ENCODE results near the gene ADARB1. TPM values are rescaled to one million over a fixed set of nuclear protein-coding genes. Genes with fewer than 3 reads are reported as not detected.
A peak's percentile ranks its signal among the peaks of the same experiment; 100 is the strongest.

The ADARB1 gene
- total RNA-seq, 1 experiment from 2014 or later, result 8.3 TPM

GRCh38 chr21:45084121-45084520, 9.7 kb downstream of the ADARB1 start:
- in situ Hi-C loops (cut with HindIII; ENCODE audit: low pct_unique_long_range_greater_than_20kb, low sequenced_read_pairs), result no loop called here
- DNase-seq (ENCODE audit: low read depth, low spot score), result no peak

DNA sequence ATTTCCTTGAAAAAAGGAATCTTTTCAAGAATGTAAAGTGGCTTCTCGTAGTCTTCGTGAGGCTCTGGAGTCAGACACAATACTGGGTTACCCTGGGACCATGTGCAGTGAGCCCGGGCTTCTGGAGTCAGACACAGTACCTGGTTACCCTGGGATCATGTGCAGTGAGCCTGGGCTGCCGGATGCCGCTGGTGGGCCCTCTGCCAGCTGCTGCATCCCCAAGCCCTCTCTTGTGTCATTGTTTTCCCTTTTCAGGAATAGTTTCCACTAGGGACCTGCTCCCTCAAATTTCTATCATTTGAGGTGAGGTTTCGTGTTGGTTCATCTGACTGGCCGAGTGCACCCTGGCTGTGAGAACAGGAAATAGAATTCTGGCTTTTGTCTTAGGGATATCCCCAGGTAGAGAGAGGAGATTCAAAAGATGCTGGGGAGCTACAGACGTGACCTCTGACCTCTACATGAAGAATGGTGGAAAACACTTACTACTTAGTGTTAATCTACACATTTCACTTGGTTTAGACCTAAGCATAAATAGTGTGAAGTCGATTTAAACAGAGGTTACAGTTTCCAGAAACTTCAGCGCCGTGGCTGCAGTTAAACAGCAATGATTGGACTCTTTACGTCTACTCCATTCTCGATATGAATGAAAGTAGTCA, 10.6 kb downstream of the ADARB1 start:
- DNase-seq (ENCODE audit: low read depth, low spot score), result no peak
- in situ Hi-C loops (cut with HindIII; ENCODE audit: low pct_unique_long_range_greater_than_20kb, low sequenced_read_pairs), result no loop called here

DNA sequence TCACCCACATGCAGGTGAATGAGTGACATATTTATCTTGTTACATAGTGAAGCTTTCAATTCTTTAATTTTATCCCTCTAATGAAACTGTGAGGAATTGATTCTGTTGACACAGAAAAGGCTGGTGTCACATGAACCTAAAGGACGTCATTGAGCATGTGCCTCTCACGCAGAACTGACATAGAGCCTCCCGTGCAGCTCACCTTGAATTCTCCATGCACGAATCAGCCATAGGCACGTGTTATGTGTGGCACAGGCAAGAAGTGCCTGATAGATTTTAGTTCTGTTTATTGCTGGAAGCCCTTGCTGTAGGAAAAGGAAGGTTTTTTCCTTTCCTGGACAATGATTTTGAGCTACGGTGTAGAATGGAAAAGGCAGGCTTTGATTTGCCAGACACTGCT, 11.3 kb downstream of the ADARB1 start:
- no peak for DNase-seq (ENCODE audit: low read depth, low spot score)
- in situ Hi-C loops (cut with HindIII; ENCODE audit: low pct_unique_long_range_greater_than_20kb, low sequenced_read_pairs), result no loop called here

GRCh38 chr21:45086337-45086958, 12.1 kb downstream of the ADARB1 start:
- DNase-seq (ENCODE audit: low read depth, low spot score), result no peak
- in situ Hi-C loops (cut with HindIII; ENCODE audit: low pct_unique_long_range_greater_than_20kb, low sequenced_read_pairs), result no loop called here

GRCh38 chr21:45087022-45087823, 12.8 kb downstream of the ADARB1 start:
- in situ Hi-C loops (cut with HindIII; ENCODE audit: low pct_unique_long_range_greater_than_20kb, low sequenced_read_pairs), result no loop called here
- DNase-seq (ENCODE audit: low read depth, low spot score), result no peak

DNA sequence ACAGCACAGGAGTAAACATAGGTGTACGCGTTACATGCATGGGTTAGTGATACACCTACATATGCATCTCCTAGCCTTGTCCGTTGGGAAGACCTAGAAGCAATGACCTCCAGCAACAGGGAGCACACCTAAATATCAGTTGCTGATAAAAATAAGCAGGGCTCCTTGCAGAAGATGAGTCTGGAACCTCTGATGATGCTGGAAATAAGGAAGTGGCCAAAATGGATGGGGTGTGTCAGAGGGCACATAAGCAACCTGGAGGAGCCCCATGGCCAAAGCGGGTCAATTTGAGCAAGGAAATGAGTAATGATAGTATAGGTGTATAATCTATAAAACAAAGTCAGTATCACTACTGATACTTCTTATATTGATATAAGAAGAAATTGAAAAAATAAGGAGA, 13.7 kb downstream of the ADARB1 start:
- DNase-seq (ENCODE audit: low read depth, low spot score), result no peak
- in situ Hi-C loops (cut with HindIII; ENCODE audit: low pct_unique_long_range_greater_than_20kb, low sequenced_read_pairs), result no loop called here

DNA sequence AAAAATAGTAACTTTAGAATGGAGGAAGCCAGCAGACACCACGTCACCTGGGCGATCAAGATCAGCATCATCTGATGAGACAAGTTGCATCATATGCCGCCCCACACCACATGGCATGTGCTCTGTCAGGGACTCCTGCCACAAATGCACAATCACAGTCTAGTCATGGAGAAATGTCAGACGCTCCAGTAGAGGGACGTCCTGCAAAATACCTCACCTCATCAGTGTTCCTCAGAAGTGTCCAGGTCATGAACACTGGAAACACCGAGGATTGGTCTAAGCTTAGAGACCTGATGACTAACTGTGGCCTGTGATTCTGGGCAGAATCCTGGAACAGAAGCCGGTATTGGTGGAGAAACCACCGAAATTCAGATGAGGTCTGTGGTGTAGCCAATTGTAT, 14.3 kb downstream of the ADARB1 start:
- in situ Hi-C loops (cut with HindIII; ENCODE audit: low pct_unique_long_range_greater_than_20kb, low sequenced_read_pairs), result no loop called here
- DNase-seq (ENCODE audit: low read depth, low spot score), result no peak

GRCh38 chr21:45089964-45090363, 15.6 kb downstream of the ADARB1 start:
- DNase-seq (ENCODE audit: low read depth, low spot score), result no peak
- in situ Hi-C loops (cut with HindIII; ENCODE audit: low pct_unique_long_range_greater_than_20kb, low sequenced_read_pairs), result no loop called here

GRCh38 chr21:45090966-45091365, 16.6 kb downstream of the ADARB1 start:
- no peak for DNase-seq (ENCODE audit: low read depth, low spot score)
- in situ Hi-C loops (cut with HindIII; ENCODE audit: low pct_unique_long_range_greater_than_20kb, low sequenced_read_pairs), result no loop called here

DNA sequence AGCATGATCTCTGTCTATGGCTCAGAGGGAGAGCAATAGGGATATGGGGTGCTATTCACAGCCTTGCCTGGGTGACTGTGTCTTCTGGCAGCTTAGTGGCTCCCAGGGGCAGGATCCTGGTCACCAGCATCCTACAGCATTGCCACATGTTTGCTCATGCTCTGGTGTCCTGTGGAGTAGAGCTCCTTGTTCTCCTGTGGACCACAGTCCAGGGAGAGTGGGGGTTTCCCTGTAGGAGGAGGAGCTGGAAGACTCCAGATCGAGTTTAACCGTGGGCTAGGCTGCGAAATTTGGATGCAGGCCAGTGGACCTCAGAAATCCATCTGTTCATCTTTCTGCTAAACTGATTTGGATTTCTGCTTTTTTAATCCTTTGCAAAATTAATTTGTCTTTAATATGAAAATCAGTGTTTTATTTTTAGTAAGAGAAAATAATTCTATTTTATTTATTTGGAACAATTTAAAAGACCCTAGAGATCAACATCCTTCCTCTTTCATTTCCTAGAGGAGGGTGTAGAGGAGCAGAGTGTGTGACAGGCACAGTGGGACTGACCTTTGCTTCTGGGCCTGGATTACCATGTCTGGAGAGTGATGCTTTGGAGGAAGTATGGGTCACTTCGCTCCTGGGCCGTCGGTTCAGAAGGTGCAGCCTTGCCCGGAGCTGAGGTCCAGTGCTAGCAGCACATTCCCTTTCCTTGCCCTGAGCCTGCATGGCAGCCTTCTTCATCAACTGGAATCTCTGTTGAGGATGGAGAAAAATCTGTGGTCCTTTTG, 17.4 kb downstream of the ADARB1 start:
- in situ Hi-C loops (cut with HindIII; ENCODE audit: low pct_unique_long_range_greater_than_20kb, low sequenced_read_pairs), result no loop called here

GRCh38 chr21:45093035-45093532, 18.7 kb downstream of the ADARB1 start:
- in situ Hi-C loops (cut with HindIII; ENCODE audit: low pct_unique_long_range_greater_than_20kb, low sequenced_read_pairs), result no loop called here
- DNase-seq (ENCODE audit: low read depth, low spot score), result no peak

More for the DNA sequence above, 17.4 kb downstream of the ADARB1 start:
- no peak for DNase-seq (ENCODE audit: low read depth, low spot score)

- no peak for DNase-seq (ENCODE audit: low read depth, low spot score)
- in situ Hi-C loops (cut with HindIII; ENCODE audit: low pct_unique_long_range_greater_than_20kb, low sequenced_read_pairs), result no loop called here
Observed at GRCh38 chr21:45094412-45094811, 20.0 kb downstream of the ADARB1 start.

- DNase-seq (ENCODE audit: low read depth, low spot score), result no peak
- in situ Hi-C loops (cut with HindIII; ENCODE audit: low pct_unique_long_range_greater_than_20kb, low sequenced_read_pairs), result no loop called here
Observed at GRCh38 chr21:45095505-45095904, 21.1 kb downstream of the ADARB1 start.

GRCh38 chr21:45096217-45096616, 21.8 kb downstream of the ADARB1 start:
- DNase-seq (ENCODE audit: low read depth, low spot score), result no peak
- in situ Hi-C loops (cut with HindIII; ENCODE audit: low pct_unique_long_range_greater_than_20kb, low sequenced_read_pairs), result no loop called here

- in situ Hi-C loops (cut with HindIII; ENCODE audit: low pct_unique_long_range_greater_than_20kb, low sequenced_read_pairs), result no loop called here
- DNase-seq (ENCODE audit: low read depth, low spot score), result no peak
Observed at GRCh38 chr21:45097827-45098387, 23.5 kb downstream of the ADARB1 start.

- peak; percentile 59 for DNase-seq (ENCODE audit: low read depth, low spot score)
- in situ Hi-C loops (cut with HindIII; ENCODE audit: low pct_unique_long_range_greater_than_20kb, low sequenced_read_pairs), result no loop called here
Observed at GRCh38 chr21:45098867-45099266, 24.5 kb downstream of the ADARB1 start.

- in situ Hi-C loops (cut with HindIII; ENCODE audit: low pct_unique_long_range_greater_than_20kb, low sequenced_read_pairs), result no loop called here
Observed at GRCh38 chr21:45099571-45099970, 25.2 kb downstream of the ADARB1 start.

DNA sequence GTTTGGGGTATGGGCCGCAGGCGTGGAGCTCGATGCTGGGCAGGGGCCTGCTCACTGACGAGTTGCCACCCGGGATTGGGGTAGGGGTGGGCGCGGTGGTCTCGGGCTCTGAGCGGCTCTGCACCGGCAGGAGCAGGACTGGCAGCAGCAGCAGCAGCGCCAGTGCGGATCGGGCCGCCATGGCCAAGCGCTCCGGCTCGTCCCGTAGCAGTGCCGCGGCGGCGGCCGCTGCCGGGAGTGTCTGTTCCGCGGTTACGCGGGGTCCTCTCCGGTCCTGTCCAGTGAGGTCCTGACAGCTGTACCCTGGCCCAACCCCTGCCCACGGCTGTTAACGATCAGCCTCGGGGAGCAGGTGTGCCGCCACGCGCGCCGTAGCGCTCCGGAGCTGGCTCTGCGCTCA, 26.5 kb downstream of the ADARB1 start:
- in situ Hi-C loops (cut with HindIII; ENCODE audit: low pct_unique_long_range_greater_than_20kb, low sequenced_read_pairs), result no loop called here
- DNase-seq (ENCODE audit: low read depth, low spot score), result no peak

More at GRCh38 chr21:45099571-45099970, 25.2 kb downstream of the ADARB1 start:
- DNase-seq (ENCODE audit: low read depth, low spot score), result no peak

All from SK-MEL-5 (cell line).